ENCODE measurements around the gene KCNQ1.
A peak's percentile ranks its signal among the peaks of the same experiment; 100 is the strongest.

KCNQ1 gene

DNA sequence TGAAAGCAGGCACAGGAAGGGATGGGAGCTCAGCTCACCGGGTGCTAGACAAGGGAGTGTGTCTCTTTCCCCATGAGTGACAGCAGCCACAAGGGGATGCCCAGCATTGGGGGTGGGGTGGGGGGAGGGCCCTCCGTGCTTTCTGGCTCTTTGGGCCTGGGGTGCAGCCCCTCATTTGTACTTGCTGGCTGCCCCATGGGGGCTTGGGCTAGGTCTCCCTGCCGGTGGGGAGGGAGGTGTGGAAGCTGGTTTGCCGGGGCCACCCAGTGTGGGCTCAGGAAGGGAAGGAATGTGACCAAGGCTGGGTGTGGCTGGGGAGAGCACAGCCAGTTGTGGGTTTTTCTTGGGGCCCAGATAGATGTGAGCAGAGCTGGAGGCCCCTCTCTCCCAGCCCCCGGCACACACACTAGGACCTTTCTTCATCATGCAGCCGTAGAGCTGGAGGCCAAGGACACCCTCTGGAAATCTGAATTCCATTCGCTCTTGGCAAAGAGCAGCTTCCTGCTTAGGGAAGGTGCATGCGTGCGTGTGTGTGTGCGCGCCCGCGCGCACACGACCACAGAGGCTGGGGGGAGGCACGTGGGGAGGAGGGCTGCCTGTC, 229.2 kb downstream of the KCNQ1 start:
- no peaks in the 10 kb centered on the region for H3K36me3 ChIP-seq (ENCODE audit: control insufficient read depth in 1 of 2, insufficient read depth in 2 of 2, low read length in 2 of 2)
- peak overlapping the region; percentile 21 for H3K27ac ChIP-seq (ENCODE audit: low read length)

DNA sequence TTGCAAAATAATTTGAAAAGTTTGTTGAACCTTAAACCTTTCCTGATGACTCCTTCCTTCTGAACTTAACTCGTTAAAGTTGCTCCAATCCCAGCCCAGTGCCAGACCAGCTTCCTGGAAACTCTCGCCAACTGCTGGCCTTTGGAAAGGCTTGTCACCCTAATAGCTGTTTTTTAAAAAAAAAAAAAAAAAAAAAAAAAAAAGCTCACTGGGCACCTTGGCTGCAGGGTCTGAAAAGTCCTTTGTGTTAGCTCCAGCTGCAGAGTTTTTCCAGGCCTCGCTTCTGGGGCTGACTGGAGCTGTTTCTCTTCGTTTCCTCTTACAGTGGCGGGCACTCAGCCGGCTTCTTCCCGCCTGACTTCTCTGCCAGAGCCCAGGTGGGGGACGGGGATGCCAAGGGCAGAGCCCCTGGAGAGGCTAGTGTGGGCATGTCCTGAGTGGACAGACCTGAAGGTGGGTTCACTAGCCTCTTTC, 229.9 kb downstream of the KCNQ1 start:
- no peak overlapping the region for H3K4me3 ChIP-seq (ENCODE audit: low read depth in 1 of 2, low read length in 2 of 2)
- H3K27me3 ChIP-seq (ENCODE audit: low read depth, low read length), result no peaks in the 10 kb centered on the region
- H3K4me1 ChIP-seq (ENCODE audit: control insufficient read depth in 1 of 2, insufficient read depth in 2 of 2, low read length in 2 of 2), result peaks cover 13 to 23% of the 10 kb centered on the region in 2 donors
- no peaks in the 10 kb centered on the region for H3K9me3 ChIP-seq (ENCODE audit: control insufficient read depth in 1 of 2, low read length in 2 of 2)
- peak overlapping the region; percentile 21 for H3K27ac ChIP-seq (ENCODE audit: low read length)
- no peaks in the 10 kb centered on the region for H3K36me3 ChIP-seq (ENCODE audit: control insufficient read depth in 1 of 2, insufficient read depth in 2 of 2, low read length in 2 of 2)

More for the DNA sequence above, 229.2 kb downstream of the KCNQ1 start:
- Histone ChIP-seq H3K4me1 (ENCODE audit: control insufficient read depth in 1 of 2, insufficient read depth in 2 of 2, low read length in 2 of 2) (peaks cover 13 to 23% of the 10 kb centered on the region in 2 donors), H3K4me3 (ENCODE audit: low read depth in 1 of 2, low read length in 2 of 2) (no peak overlapping the region), H3K27me3 (ENCODE audit: low read depth, low read length) (no peaks in the 10 kb centered on the region), H3K9me3 (ENCODE audit: control insufficient read depth in 1 of 2, low read length in 2 of 2) (no peaks in the 10 kb centered on the region)

DNA sequence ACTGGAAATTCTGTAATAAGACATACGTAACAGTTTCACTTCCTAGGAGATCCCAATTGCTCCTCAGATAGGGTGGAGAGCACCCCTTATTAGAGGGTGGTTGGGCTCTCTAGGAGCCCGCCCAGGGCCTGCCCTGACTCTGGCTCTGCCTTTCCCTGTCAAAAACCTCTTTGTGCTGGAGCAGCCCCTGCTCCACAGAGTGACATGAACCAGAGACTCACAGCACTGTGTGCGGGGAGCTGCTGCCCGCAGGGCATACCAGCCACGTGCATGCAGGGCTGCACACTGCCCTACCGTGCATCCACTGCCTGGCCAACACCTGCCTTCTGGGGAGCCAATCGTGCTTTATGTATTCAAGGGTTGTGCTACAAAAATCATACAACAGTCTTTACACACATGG, 230.7 kb downstream of the KCNQ1 start:
- H3K4me3 ChIP-seq (ENCODE audit: low read depth in 1 of 2, low read length in 2 of 2), result peak overlapping the region in 1 of 2 donors; percentile 7
- peak overlapping the region; percentile 5 for H3K27ac ChIP-seq (ENCODE audit: low read length)
- H3K4me1 ChIP-seq (ENCODE audit: control insufficient read depth in 1 of 2, insufficient read depth in 2 of 2, low read length in 2 of 2), result peaks cover 13 to 23% of the 10 kb centered on the region in 2 donors
- no peaks in the 10 kb centered on the region for H3K27me3 ChIP-seq (ENCODE audit: low read depth, low read length)
- H3K9me3 ChIP-seq (ENCODE audit: control insufficient read depth in 1 of 2, low read length in 2 of 2), result no peaks in the 10 kb centered on the region
- H3K36me3 ChIP-seq (ENCODE audit: control insufficient read depth in 1 of 2, insufficient read depth in 2 of 2, low read length in 2 of 2), result no peaks in the 10 kb centered on the region

DNA sequence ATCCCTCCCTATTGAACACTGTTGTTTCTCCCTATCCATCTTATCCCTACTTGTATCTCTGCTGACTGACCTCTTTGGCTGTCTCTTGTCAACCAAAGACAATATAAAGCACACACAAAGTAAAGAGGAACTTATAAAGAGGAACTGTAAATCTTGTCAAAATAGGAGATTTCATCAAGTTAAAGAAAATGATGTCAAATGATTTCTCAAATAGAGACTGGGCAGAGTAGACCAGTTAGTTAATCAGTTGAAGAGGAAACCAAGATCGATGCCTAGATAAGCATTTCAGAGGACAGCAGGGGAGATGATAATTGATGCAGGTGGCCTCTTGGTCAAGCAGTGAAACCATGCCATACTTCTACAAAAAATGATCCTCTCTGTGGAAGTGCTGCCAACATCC, 232.3 kb downstream of the KCNQ1 start:
- no peak overlapping the region for H3K4me3 ChIP-seq (ENCODE audit: low read depth in 1 of 2, low read length in 2 of 2)
- H3K9me3 ChIP-seq (ENCODE audit: control insufficient read depth in 1 of 2, low read length in 2 of 2), result no peaks in the 10 kb centered on the region
- no peaks in the 10 kb centered on the region for H3K36me3 ChIP-seq (ENCODE audit: control insufficient read depth in 1 of 2, insufficient read depth in 2 of 2, low read length in 2 of 2)
- H3K4me1 ChIP-seq (ENCODE audit: control insufficient read depth in 1 of 2, insufficient read depth in 2 of 2, low read length in 2 of 2), result peaks cover 13 to 23% of the 10 kb centered on the region in 2 donors
- H3K27me3 ChIP-seq (ENCODE audit: low read depth, low read length), result no peaks in the 10 kb centered on the region
- H3K27ac ChIP-seq (ENCODE audit: low read length), result no peak overlapping the region

DNA sequence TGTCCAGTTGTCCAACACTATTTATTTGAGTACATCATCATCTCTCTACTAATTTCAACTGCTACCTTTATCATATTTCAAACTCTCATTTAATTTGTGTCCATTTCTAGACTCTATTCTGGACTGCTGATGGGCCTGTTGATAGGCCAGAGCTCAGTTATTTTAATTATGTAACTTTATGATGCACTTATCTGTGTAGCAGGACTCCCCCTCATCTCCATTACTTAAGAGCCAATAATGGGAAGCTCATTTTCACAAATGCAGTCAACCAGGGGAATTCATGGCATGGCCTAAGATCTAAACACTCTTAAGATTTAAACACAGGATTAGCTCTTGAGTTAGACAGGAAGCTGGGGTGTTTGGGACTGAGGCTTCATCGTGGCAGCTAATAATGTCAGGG, 233.6 kb downstream of the KCNQ1 start:
- Histone ChIP-seq H3K27ac (ENCODE audit: low read length) (no peak overlapping the region), H3K9me3 (ENCODE audit: control insufficient read depth in 1 of 2, low read length in 2 of 2) (no peaks in the 10 kb centered on the region), H3K27me3 (ENCODE audit: low read depth, low read length) (no peaks in the 10 kb centered on the region), H3K36me3 (ENCODE audit: control insufficient read depth in 1 of 2, insufficient read depth in 2 of 2, low read length in 2 of 2) (no peaks in the 10 kb centered on the region), H3K4me1 (ENCODE audit: control insufficient read depth in 1 of 2, insufficient read depth in 2 of 2, low read length in 2 of 2) (peaks cover 13 to 23% of the 10 kb centered on the region in 2 donors), H3K4me3 (ENCODE audit: low read depth in 1 of 2, low read length in 2 of 2) (no peak overlapping the region)

DNA sequence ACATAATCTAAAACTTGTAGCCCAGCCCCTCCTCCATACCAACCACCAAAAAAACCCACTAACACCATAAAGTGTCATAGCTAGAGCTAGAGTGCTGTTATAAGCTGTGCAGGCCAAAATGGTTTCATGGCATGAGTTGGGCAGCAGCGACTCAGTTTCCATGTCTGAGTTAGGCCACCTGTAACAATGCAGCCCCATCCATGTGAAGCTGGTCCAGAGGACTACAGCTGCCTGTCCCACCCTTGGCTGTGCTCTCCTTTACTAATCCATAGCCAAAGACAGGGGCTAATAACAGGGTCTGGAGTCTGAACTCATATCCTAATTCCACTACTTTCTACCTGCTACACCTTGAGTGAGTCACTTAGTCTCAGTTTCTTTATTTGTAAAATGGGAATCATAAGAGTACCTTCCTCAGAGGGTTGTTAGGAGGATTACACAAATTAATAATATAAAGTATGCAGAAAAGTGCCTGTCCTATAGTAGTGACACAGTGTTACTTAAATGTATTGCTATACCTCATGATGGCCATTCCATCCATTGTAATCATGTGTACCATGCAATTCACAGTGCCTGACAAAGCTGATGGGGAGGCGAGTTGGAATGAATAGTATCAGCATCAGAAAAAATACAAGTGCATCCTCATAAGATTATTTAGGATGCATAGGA, 234.3 kb downstream of the KCNQ1 start:
- H3K4me1 ChIP-seq (ENCODE audit: control insufficient read depth in 1 of 2, insufficient read depth in 2 of 2, low read length in 2 of 2), result peaks cover 13 to 19% of the 10 kb centered on the region in 2 donors
- H3K27ac ChIP-seq (ENCODE audit: low read length), result no peak overlapping the region
- no peaks in the 10 kb centered on the region for H3K36me3 ChIP-seq (ENCODE audit: control insufficient read depth in 1 of 2, insufficient read depth in 2 of 2, low read length in 2 of 2)
- no peaks in the 10 kb centered on the region for H3K9me3 ChIP-seq (ENCODE audit: control insufficient read depth in 1 of 2, low read length in 2 of 2)
- H3K27me3 ChIP-seq (ENCODE audit: low read depth, low read length), result no peaks in the 10 kb centered on the region
- H3K4me3 ChIP-seq (ENCODE audit: low read depth in 1 of 2, low read length in 2 of 2), result no peak overlapping the region

DNA sequence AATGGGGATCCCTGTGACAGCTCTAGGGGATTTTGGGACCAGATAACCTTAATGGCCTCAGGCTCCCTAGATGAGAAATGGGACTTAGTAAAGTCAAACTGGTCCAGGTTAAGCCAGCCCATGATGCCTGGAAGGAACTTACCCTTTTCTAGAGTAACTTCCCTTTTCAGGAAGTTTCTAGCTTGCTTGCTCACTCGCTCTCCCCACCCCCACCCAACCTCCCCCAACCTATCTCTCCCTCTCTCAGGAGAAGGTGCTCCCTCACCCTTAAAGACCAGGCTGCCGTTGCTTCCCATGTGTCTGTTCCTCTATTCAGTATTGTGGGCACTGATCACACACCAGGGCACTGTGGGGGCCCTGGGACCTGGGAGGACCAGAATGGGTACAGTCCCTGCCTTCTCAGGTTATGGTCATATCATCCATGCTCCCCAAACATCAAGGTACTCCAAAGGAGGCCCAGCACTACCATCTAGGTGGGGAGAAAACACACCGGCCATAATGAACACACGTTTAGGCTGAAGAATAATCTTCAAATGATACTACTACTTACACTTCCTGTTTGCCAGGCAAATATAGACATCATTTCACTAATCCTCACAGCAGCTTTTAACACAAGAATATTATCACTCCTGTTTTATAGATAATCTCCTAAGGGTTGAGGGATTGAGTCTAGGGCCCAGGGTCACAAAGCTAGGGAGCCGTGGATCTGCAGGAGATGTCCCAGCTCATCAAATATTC, 236.8 kb downstream of the KCNQ1 start:
- Histone ChIP-seq H3K27me3 (ENCODE audit: low read depth, low read length) (no peaks in the 10 kb centered on the region), H3K4me3 (ENCODE audit: low read depth in 1 of 2, low read length in 2 of 2) (no peak overlapping the region), H3K9me3 (ENCODE audit: control insufficient read depth in 1 of 2, low read length in 2 of 2) (no peaks in the 10 kb centered on the region), H3K36me3 (ENCODE audit: control insufficient read depth in 1 of 2, insufficient read depth in 2 of 2, low read length in 2 of 2) (no peaks in the 10 kb centered on the region), H3K4me1 (ENCODE audit: control insufficient read depth in 1 of 2, insufficient read depth in 2 of 2, low read length in 2 of 2) (peaks cover 1 to 3% of the 10 kb centered on the region in 2 donors), H3K27ac (ENCODE audit: low read length) (no peak overlapping the region)

DNA sequence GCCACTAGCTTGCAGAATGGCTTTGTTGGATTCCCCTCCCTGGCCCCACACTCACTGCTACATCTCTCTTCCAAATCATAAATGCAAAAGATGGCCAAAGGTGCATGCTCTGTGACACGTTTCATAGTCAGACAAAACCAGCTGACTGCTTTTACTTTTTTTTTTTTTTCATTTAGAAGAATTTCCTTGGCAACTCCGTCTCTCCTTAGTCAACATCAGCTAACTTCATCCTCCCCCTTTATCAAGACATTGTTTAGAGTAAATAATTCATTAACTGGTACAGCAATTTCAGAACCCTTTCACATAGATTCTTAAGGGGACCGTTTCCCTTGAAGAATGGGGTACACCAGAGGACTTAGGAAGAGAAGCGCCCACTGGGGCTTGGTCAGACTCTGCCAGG, 239.0 kb downstream of the KCNQ1 start:
- H3K36me3 ChIP-seq (ENCODE audit: control insufficient read depth in 1 of 2, insufficient read depth in 2 of 2, low read length in 2 of 2), result no peaks in the 10 kb centered on the region
- no peak overlapping the region for H3K27ac ChIP-seq (ENCODE audit: low read length)
- no peaks in the 10 kb centered on the region for H3K9me3 ChIP-seq (ENCODE audit: control insufficient read depth in 1 of 2, low read length in 2 of 2)
- H3K4me3 ChIP-seq (ENCODE audit: low read depth in 1 of 2, low read length in 2 of 2), result no peak overlapping the region
- peaks cover 0 to 17% of the 10 kb centered on the region in 2 donors for H3K4me1 ChIP-seq (ENCODE audit: control insufficient read depth in 1 of 2, insufficient read depth in 2 of 2, low read length in 2 of 2)
- no peaks in the 10 kb centered on the region for H3K27me3 ChIP-seq (ENCODE audit: low read depth, low read length)

DNA sequence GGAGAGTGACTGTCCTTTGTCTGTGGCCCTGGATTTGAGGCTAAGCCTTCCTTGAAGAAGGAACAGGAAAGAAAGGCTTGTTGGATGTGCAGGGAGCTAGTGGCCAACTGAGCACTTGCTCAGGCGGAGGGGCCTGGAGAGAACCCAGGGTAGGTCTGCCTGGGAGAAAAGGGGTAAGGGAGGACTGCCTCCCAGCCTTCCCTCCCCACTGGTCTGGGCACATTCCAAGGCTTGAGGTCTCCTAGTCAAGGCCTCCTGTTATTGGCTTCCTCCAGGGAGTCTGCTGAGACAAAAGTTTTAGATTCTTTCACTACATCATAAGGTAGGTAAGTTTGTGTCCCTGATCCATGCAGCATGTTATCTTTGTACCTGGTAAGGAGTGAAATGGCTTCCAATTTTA, 239.8 kb downstream of the KCNQ1 start:
- Histone ChIP-seq H3K36me3 (ENCODE audit: control insufficient read depth in 1 of 2, insufficient read depth in 2 of 2, low read length in 2 of 2) (no peaks in the 10 kb centered on the region), H3K27me3 (ENCODE audit: low read depth, low read length) (no peaks in the 10 kb centered on the region), H3K4me3 (ENCODE audit: low read depth in 1 of 2, low read length in 2 of 2) (no peak overlapping the region), H3K4me1 (ENCODE audit: control insufficient read depth in 1 of 2, insufficient read depth in 2 of 2, low read length in 2 of 2) (peaks cover 0 to 17% of the 10 kb centered on the region in 2 donors), H3K27ac (ENCODE audit: low read length) (no peak overlapping the region), H3K9me3 (ENCODE audit: control insufficient read depth in 1 of 2, low read length in 2 of 2) (no peaks in the 10 kb centered on the region)

DNA sequence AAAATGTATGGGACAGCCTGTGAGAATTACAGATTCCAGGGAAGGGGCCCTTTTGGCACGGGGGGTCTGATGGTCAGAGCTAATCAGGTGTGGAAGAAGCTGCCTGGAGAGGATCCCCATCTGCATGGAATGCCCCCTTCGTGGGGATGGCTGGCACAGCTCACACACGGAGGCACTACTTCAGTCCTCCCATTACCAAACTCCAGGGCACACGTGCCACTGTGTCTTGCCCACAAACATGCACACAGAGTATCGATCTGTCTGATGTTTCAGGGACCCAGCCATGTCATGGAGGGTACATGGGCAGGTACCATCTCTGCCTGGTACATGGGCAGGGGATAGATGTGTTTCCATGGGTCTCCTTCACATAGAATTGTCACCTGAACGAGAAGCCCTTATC, 240.2 kb downstream of the KCNQ1 start:
- Histone ChIP-seq H3K27ac (ENCODE audit: low read length) (no peak overlapping the region), H3K27me3 (ENCODE audit: low read depth, low read length) (no peaks in the 10 kb centered on the region), H3K4me1 (ENCODE audit: control insufficient read depth in 1 of 2, insufficient read depth in 2 of 2, low read length in 2 of 2) (peaks cover 0 to 20% of the 10 kb centered on the region in 2 donors), H3K36me3 (ENCODE audit: control insufficient read depth in 1 of 2, insufficient read depth in 2 of 2, low read length in 2 of 2) (no peaks in the 10 kb centered on the region), H3K4me3 (ENCODE audit: low read depth in 1 of 2, low read length in 2 of 2) (no peak overlapping the region), H3K9me3 (ENCODE audit: control insufficient read depth in 1 of 2, low read length in 2 of 2) (no peaks in the 10 kb centered on the region)

DNA sequence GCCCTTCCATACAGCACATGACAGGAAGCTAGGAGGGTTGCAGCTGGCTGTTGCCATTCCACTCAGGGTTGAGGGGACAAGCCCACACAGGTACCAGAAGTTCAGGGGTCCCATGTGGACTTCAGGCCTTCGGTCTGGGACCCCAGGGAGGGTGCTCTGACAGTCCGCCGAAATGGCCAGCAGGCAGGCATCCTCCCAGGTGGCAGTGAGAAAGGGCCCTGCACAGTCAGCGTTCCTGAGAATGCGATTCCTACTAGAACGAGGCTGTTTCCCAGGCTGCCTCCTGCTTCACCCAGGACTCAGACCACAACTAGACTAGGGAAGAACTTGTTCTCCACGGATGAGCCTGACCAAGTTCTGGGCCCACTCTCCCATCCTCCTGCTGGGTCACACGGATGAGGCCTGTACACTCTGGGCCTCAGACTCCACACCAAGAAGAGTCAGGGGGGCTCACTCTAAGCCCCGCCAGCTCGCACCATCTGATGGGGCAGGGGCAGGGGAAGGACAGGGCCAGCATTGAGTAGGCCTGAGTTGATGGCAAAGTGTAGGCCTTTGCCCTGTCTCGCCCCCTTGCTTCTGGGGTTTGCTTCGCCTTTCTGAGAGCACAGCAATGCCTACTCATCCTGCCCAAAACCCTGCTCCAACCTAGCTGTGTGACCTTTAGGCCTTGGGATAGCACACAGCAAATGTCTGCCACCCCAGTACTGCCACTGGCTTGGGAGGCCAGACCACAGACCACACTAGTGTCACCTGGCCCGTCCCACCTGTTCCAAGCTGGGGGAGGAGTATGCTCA, 241.0 kb downstream of the KCNQ1 start:
- H3K9me3 ChIP-seq (ENCODE audit: control insufficient read depth in 1 of 2, low read length in 2 of 2), result no peaks in the 10 kb centered on the region
- no peak overlapping the region for H3K4me3 ChIP-seq (ENCODE audit: low read depth in 1 of 2, low read length in 2 of 2)
- no peaks in the 10 kb centered on the region for H3K36me3 ChIP-seq (ENCODE audit: control insufficient read depth in 1 of 2, insufficient read depth in 2 of 2, low read length in 2 of 2)
- H3K4me1 ChIP-seq (ENCODE audit: control insufficient read depth in 1 of 2, insufficient read depth in 2 of 2, low read length in 2 of 2), result peaks cover 0 to 26% of the 10 kb centered on the region in 2 donors
- no peak overlapping the region for H3K27ac ChIP-seq (ENCODE audit: low read length)
- no peaks in the 10 kb centered on the region for H3K27me3 ChIP-seq (ENCODE audit: low read depth, low read length)

Data from muscle layer of duodenum (tissue), 2 donors.